ENCODE measurements around the gene ZNF677.
"Not testable (repeated sequence)": the region's sequence is repeated elsewhere in the genome, so short reads cannot be mapped to it uniquely, and the experiment has no call there.

Gene ZNF677

GRCh38 chr19:53192771-53193534 is 61.7 kb downstream of the ZNF677 start, which contains the start of gene ZNF665:
Gene ZNF665, minus strand, starts transcription at chr19:53193358. Its CDS starts 10,460 bp downstream, at chr19:53182898.
- peak; percentile 82 for DNase-seq

- DNase-seq: no peak
These were observed 64.4 kb downstream of the ZNF677 start for GRCh38 chr19:53190253-53190652.

DNA sequence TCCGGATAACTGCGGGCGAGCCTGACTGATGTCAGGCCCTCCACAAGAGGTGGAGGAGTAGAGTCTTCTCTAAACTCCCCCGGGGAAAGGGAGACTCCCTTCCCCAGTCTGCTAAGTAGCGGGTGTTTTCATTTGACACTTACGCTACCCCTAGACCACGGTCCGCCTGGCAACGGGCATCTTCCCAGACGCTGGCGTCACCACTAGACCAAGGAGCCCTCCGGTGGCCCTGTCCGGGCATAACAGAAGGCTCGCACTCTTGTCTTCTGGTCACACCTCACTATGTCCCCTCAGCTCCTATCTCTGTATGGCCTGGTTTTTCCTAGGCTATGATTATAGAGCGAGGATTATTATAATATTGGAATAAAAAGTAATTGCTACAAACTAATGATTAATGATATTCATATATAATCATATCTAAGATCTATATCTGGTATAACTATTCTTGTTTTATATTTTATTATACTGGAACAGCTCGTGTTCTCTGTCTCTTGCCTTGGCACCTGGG is 64.9 kb downstream of the ZNF677 start:
- DNase-seq: not testable (repeated sequence)
